Neural cell (in vitro differentiated cells): ENCODE results near the gene SMCO2. TPM values are rescaled to one million over a fixed set of nuclear protein-coding genes. Genes with fewer than 3 reads are reported as not detected.

Source experiments
- H2AFZ ChIP-seq: fragments of 200-600, 300-800 bp; sonication (generic), shearing (Covaris generic); 2 replicates; pipeline ENCODE4 v1.6.0; 2014; ENCODE audit warnings: low read depth, mild to moderate bottlenecking, antibody characterized with exemption, low read length, moderate library complexity
- H3F3A ChIP-seq: fragments of 200-600 bp; shearing (Covaris generic); 2 replicates; pipeline ENCODE4 v1.6.1; 2016; ENCODE audit warnings: mild to moderate bottlenecking, moderate library complexity, mixed read lengths, antibody characterized with exemption, low read length; ENCODE audit not compliant: insufficient read depth, poor library complexity, severe bottlenecking
- H3K27ac ChIP-seq: fragments of 200-600, 300-800 bp; sonication (generic), shearing (Covaris generic); 2 replicates; pipeline ENCODE4 v1.5.1; 2014; ENCODE audit warnings: mild to moderate bottlenecking, low read length, moderate library complexity
- H3K27me3 ChIP-seq: fragments of 300-800, 200-600 bp; sonication (generic), shearing (Covaris generic); 2 replicates; pipeline ENCODE4 v1.6.0; 2014; ENCODE audit warnings: mild to moderate bottlenecking, low read depth, low read length, moderate library complexity; ENCODE audit not compliant: insufficient read depth
- H3K36me3 ChIP-seq: fragments of 300-800, 200-600 bp; sonication (generic), shearing (Covaris generic); 2 replicates; pipeline ENCODE4 v1.5.1; 2014; ENCODE audit warnings: mild to moderate bottlenecking, antibody characterized with exemption, low read length, moderate library complexity; ENCODE audit not compliant: insufficient read depth
- H3K4me2 ChIP-seq: fragments of 300-800, 200-600 bp; sonication (generic), shearing (Covaris generic); 2 replicates; pipeline ENCODE4 v1.6.0; 2014; ENCODE audit warnings: mild to moderate bottlenecking, low read length
- H3K4me3 ChIP-seq: fragments of 300-800, 200-600 bp; sonication (generic), shearing (Covaris generic); 2 replicates; pipeline ENCODE4 v1.5.1; 2014; ENCODE audit warnings: mild to moderate bottlenecking, low read length, moderate library complexity
- H3K79me2 ChIP-seq: fragments of 200-600 bp; shearing (Covaris generic); replicated peaks from 2 replicates; pipeline ENCODE4 v1.6.0; 2014; ENCODE audit warnings: mild to moderate bottlenecking, low read length, moderate library complexity; ENCODE audit not compliant: insufficient read depth
- H3K9ac ChIP-seq: fragments of 300-800, 200-600 bp; sonication (generic), shearing (Covaris generic); 2 replicates; pipeline ENCODE4 v1.6.1; 2016; ENCODE audit warnings: mild to moderate bottlenecking, low read length, mixed read lengths
- H3K9me2 ChIP-seq: fragments of 200-600 bp; shearing (Covaris generic); 2 replicates; pipeline ENCODE4 v1.6.1; 2016; ENCODE audit warnings: mild to moderate bottlenecking, low read length, mixed read lengths; ENCODE audit not compliant: insufficient read depth
- H3K9me3 ChIP-seq: fragments of 200-600, 300-800 bp; sonication (generic), shearing (Covaris generic); 2 replicates; pipeline ENCODE4 v1.6.1; 2016; ENCODE audit warnings: mild to moderate bottlenecking, mixed run types, low read length, moderate library complexity, mixed read lengths
- H4K20me1 ChIP-seq: fragments of 200-600 bp; shearing (Covaris generic); 2 replicates; pipeline ENCODE4 v1.6.1; 2016; ENCODE audit warnings: mild to moderate bottlenecking, mixed run types; ENCODE audit not compliant: insufficient read depth
- EP300 ChIP-seq: fragments of 450-650 bp; conservative IDR thresholded peaks from 2 replicates; pipeline ENCODE4 v1.6.1; 2014; ENCODE audit warnings: antibody characterized with exemption, mild to moderate bottlenecking, moderate library complexity; ENCODE audit not compliant: poor library complexity, severe bottlenecking
- EZH2 ChIP-seq: fragments of 200-600, 300-800 bp; shearing (Covaris generic), sonication (generic); IDR thresholded peaks from 2 replicates; pipeline ENCODE4 v1.6.1; 2014; ENCODE audit warnings: antibody characterized with exemption, low read length, borderline replicate concordance, mild to moderate bottlenecking; ENCODE audit not compliant: insufficient read depth, poor library complexity, severe bottlenecking
- MXI1 ChIP-seq: fragments of 450-650 bp; conservative IDR thresholded peaks from 2 replicates; pipeline ENCODE4 v1.6.1; 2014; ENCODE audit warnings: antibody characterized with exemption, mild to moderate bottlenecking; ENCODE audit not compliant: poor library complexity, severe bottlenecking
- POLR2AphosphoS5 ChIP-seq: IDR thresholded peaks from 2 replicates; pipeline ENCODE4 v1.6.1; 2012
- RAD21 ChIP-seq: fragments of 450-650 bp; conservative IDR thresholded peaks from 2 replicates; pipeline ENCODE4 v1.6.1; 2014; ENCODE audit warnings: antibody characterized with exemption, mild to moderate bottlenecking, moderate library complexity
- SMC3 ChIP-seq: fragments of 450-650 bp; conservative IDR thresholded peaks from 2 replicates; pipeline ENCODE4 v1.6.1; 2014; ENCODE audit warnings: antibody characterized with exemption, mild to moderate bottlenecking, moderate library complexity; ENCODE audit not compliant: poor library complexity
- TAF1 ChIP-seq: IDR thresholded peaks from 2 replicates; pipeline ENCODE4 v1.6.1; 2012; ENCODE audit warnings: low read depth
- polyA plus RNA-seq: library from polyadenylated mRNA; depleted of rRNA; stranded (reverse); fragments of >200 nt; gene quantifications from 2 replicates; pipeline ENCODE4 v1.2.3, GENCODE V29; 2014
- TF ChIP-seq, protein P1 (sequence below): fragments of 450-650 bp; IDR thresholded peaks from 2 replicates; pipeline ENCODE4 v1.5.1; 2014; ENCODE audit warnings: antibody characterized with exemption, mild to moderate bottlenecking, moderate library complexity; ENCODE audit not compliant: poor library complexity, severe bottlenecking
- TF ChIP-seq, protein P2 (sequence below): IDR thresholded peaks from 2 replicates; pipeline ENCODE4 v1.6.1; 2012; ENCODE audit warnings: borderline replicate concordance

Gene SMCO2
- polyA plus RNA-seq, 1 donor from 2014 or later = not detected

DNA sequence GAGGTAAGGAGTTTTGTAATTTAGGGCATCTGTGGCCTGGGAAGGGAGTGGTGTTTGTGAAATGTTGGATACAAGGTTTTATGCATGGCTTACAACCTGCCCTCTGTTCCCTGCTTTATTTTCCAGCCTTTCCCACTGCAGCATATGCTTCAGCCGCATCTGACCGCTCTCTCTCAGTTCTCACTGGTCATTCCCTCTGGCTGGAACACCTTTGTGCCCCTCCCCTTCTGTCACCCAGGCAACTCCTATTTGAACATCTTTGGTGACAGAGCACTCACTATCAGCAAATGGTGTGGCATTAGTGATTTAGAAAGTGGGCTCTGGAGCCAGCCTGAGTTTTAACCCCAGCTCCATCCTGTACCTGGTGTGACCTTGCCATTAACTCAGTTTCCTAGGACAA is 47.5 kb upstream of the SMCO2 start:
- Histone ChIP-seq H2AFZ (no peak overlapping the region), H3F3A (no peaks in the 10 kb centered on the region), H4K20me1 (no peaks in the 10 kb centered on the region), H3K79me2 (no peaks in the 10 kb centered on the region), H3K9me2 (no peaks in the 10 kb centered on the region), H3K36me3 (no peaks in the 10 kb centered on the region), H3K27ac (no peak overlapping the region), H3K27me3 (no peaks in the 10 kb centered on the region), H3K9ac (no peak overlapping the region), H3K4me3 (no peak overlapping the region), H3K4me2 (no peak overlapping the region), H3K9me3 (no peaks in the 10 kb centered on the region)
- TF ChIP-seq SMC3 (no peak), TAF1 (no peak), EP300 (no peak)
- TF ChIP-seq, protein P1, sequence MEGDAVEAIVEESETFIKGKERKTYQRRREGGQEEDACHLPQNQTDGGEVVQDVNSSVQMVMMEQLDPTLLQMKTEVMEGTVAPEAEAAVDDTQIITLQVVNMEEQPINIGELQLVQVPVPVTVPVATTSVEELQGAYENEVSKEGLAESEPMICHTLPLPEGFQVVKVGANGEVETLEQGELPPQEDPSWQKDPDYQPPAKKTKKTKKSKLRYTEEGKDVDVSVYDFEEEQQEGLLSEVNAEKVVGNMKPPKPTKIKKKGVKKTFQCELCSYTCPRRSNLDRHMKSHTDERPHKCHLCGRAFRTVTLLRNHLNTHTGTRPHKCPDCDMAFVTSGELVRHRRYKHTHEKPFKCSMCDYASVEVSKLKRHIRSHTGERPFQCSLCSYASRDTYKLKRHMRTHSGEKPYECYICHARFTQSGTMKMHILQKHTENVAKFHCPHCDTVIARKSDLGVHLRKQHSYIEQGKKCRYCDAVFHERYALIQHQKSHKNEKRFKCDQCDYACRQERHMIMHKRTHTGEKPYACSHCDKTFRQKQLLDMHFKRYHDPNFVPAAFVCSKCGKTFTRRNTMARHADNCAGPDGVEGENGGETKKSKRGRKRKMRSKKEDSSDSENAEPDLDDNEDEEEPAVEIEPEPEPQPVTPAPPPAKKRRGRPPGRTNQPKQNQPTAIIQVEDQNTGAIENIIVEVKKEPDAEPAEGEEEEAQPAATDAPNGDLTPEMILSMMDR = no peak

DNA sequence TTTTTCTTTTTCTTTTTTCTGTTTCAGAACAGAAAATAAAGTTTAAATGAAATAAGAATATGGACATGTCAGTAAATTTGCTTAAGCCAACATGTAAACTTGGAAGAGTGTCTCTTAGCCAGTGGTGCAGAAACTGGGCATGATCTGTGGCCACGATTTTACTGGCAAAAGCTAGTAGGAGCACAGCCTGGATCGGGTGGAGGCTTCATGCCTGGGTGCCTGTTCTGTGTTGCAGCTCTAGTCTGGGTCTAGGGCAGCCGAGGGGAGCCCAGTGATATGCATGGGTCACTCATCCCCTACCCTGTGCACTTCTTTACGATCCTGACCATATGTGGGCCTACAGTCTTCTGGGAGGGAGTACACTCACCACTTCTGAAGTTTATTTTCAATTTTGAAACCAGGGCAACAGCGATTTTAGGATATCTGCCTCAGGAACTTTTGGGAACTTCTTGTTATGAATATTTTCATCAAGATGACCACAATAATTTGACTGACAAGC is 45.6 kb upstream of the SMCO2 start:
- TF ChIP-seq EP300 (no peak), TAF1 (no peak), RAD21 (no peak), EZH2 (no peak), POLR2AphosphoS5 (no peak), SMC3 (no peak), MXI1 (no peak)
- TF ChIP-seq, protein P2, sequence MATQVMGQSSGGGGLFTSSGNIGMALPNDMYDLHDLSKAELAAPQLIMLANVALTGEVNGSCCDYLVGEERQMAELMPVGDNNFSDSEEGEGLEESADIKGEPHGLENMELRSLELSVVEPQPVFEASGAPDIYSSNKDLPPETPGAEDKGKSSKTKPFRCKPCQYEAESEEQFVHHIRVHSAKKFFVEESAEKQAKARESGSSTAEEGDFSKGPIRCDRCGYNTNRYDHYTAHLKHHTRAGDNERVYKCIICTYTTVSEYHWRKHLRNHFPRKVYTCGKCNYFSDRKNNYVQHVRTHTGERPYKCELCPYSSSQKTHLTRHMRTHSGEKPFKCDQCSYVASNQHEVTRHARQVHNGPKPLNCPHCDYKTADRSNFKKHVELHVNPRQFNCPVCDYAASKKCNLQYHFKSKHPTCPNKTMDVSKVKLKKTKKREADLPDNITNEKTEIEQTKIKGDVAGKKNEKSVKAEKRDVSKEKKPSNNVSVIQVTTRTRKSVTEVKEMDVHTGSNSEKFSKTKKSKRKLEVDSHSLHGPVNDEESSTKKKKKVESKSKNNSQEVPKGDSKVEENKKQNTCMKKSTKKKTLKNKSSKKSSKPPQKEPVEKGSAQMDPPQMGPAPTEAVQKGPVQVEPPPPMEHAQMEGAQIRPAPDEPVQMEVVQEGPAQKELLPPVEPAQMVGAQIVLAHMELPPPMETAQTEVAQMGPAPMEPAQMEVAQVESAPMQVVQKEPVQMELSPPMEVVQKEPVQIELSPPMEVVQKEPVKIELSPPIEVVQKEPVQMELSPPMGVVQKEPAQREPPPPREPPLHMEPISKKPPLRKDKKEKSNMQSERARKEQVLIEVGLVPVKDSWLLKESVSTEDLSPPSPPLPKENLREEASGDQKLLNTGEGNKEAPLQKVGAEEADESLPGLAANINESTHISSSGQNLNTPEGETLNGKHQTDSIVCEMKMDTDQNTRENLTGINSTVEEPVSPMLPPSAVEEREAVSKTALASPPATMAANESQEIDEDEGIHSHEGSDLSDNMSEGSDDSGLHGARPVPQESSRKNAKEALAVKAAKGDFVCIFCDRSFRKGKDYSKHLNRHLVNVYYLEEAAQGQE = no peak
- TF ChIP-seq, protein P1 = no peak
- no peaks in the 10 kb centered on the region for H3K27me3 ChIP-seq
- H3K79me2 ChIP-seq = no peaks in the 10 kb centered on the region

More for the DNA sequence above, 45.6 kb upstream of the SMCO2 start:
- H3K9me3 ChIP-seq = no peaks in the 10 kb centered on the region
- no peak overlapping the region for H3K27ac ChIP-seq
- H3F3A ChIP-seq = no peaks in the 10 kb centered on the region
- no peak overlapping the region for H3K4me3 ChIP-seq
- H3K4me2 ChIP-seq = no peak overlapping the region
- H3K9me2 ChIP-seq = no peaks in the 10 kb centered on the region
- H3K36me3 ChIP-seq = no peaks in the 10 kb centered on the region
- H2AFZ ChIP-seq = no peak overlapping the region
- H3K9ac ChIP-seq = no peak overlapping the region
- no peaks in the 10 kb centered on the region for H4K20me1 ChIP-seq
